ENCODE results near the gene COX5B. TPM values are rescaled to one million over a fixed set of nuclear protein-coding genes. Genes with fewer than 3 reads are reported as not detected.

The COX5B gene
- total and polyA plus RNA-seq, 9 of the 15 experiments (the other 6 are each of a cell fraction or from before 2014, with no cell fraction given): 154 to 1,424 (median 487) TPM

DNA sequence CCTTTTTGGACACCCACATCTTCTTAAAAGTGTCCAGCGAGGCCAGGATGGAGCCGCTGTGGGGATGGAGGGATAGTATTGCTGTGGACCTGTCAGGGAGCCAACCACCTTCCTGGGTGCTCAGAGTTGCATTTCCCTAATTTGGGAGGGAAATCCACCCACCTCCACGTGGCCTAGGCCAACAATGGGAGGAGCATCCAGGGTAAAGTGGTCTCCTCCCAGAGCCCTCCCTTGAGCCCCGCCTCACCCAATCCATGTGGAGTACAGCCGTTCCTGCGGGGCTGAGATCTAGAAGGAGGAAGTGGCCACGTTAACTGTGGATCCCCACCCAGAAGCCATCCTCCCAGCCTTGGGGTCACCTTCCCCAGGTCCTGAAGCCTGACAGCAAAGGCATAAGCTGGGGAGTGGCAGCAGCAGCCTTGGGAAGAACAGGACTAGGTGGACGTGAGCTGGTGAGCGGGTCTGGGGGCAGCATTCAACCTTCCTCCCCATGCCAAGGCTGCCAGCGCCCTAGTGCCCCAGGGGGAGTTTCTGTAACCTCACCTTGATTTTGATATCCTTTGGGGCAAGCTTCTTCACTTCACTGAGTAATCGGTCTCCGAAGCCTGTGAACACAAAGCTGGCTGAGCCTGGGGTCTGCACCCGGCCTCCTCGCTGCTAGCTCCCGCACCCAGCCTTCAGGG lies 11.2 kb downstream of the COX5B start:
- no peaks in the 10 kb centered on the region; the same call in 1 of the 2 replicates for H4K20me1 ChIP-seq (replicated peaks; ENCODE audit: control insufficient read depth, insufficient read depth, low read length)
- FAIRE-seq: no peak
- no peak overlapping the region for H2AFZ ChIP-seq (ENCODE audit: low read depth, low read length)
- peak; percentile 29 to 49 (median 38) for DNase-seq (ENCODE audit: extremely low read depth in 1 of 4, low spot score in 3 of 4)
- H3K4me3 ChIP-seq: no peak overlapping the region
- H3K4me1 ChIP-seq (replicated peaks in 1 of 2; ENCODE audit: control insufficient read depth in 2 of 2, insufficient read depth in 2 of 2, low read length in 2 of 2): peaks cover 12 to 49% of the 10 kb centered on the region in 2 experiments; a peak in 4 of 5 replicates
- 68% methylated on average over 15 of the region's 15 CpGs for WGBS (ENCODE audit: insufficient coverage, low coverage, missing lambda C conversion rate)
- in situ Hi-C loops (cut with MboI) (no loop called here), intact Hi-C loops (cut with micrococcal nuclease) (no loop called here)
- peaks cover 5% of the 10 kb centered on the region for H3K9me1 ChIP-seq (ENCODE audit: control insufficient read depth, insufficient read depth, low read length)
- no peak overlapping the region for H3K27ac ChIP-seq (ENCODE audit: extremely low read depth, low read depth, low read length)
- POLR2A ChIA-PET: interaction anchor here (0.6 to 1.3 kb wide), 7 partner anchors 8 to 101 kb away, joined by 3 to 8 read pairs (median 3); partner anchors contain the start of gene COX5B
- CTCF ChIA-PET (ENCODE audit: low intra/inter-chr PET ratio): no interaction called here
- no TSS peak for BruUV-seq (replicated peaks)
- H3K36me3 ChIP-seq (ENCODE audit: control insufficient read depth, insufficient read depth, low read length): peaks cover 61% of the 10 kb centered on the region; the same call in 2 of the 3 replicates
- H3K9me3 ChIP-seq (replicated peaks; ENCODE audit: control insufficient read depth, insufficient read depth, low read depth, low read length): no peaks in the 10 kb centered on the region
- no peaks in the 10 kb centered on the region for H3K27me3 ChIP-seq (ENCODE audit: control insufficient read depth in 2 of 2, insufficient read depth in 2 of 2, low read length in 2 of 2)
- no peak overlapping the region for H3K4me2 ChIP-seq (ENCODE audit: insufficient read depth, low read length)
- peaks cover 23% of the 10 kb centered on the region for H3K79me2 ChIP-seq (ENCODE audit: control insufficient read depth, insufficient read depth, low read length)
- peak overlapping the region in 1 of 2 experiments; percentile 60; a peak in 2 of 4 replicates for H3K9ac ChIP-seq (ENCODE audit: insufficient read depth in 1 of 2, low read depth in 2 of 2, low read length in 2 of 2)
- TF ChIP-seq L3MBTL2 (IDR thresholded peaks at IDR 0.05) (peak; percentile 48; the same call in 1 of the 2 replicates), MAX (CRISPR knock-in tag; IDR thresholded peaks at IDR 0.05) (peak; percentile 34; the same call in 1 of the 2 replicates), SPI1 (IDR thresholded peaks at IDR 0.05; ENCODE audit: borderline replicate concordance, low read depth, low read length) (peak; percentile 84), MYC (IDR thresholded peaks at IDR 0.05; ENCODE audit: low read depth, low read length) (peak; percentile 25; the same call in 1 of the 2 replicates), MYC (CRISPR knock-in tag; IDR thresholded peaks at IDR 0.05; ENCODE audit: borderline replicate concordance, low read depth) (no peak), MXI1 (IDR thresholded peaks at IDR 0.05; ENCODE audit: low read depth, low read length) (no peak), POLR2A (conservative IDR thresholded peaks at IDR 0.05) (no peak), USF1 (CRISPR knock-in tag; IDR thresholded peaks at IDR 0.05) (peak; percentile 35; the same call in 1 of the 2 replicates), E2F6 (IDR thresholded peaks at IDR 0.05; ENCODE audit: borderline replicate concordance in 1 of 2, extremely low read depth in 1 of 2, insufficient read depth in 1 of 2, insufficient read length in 1 of 2, low read depth in 1 of 2, low read length in 1 of 2, poor library complexity in 1 of 2, severe bottlenecking in 1 of 2) (peak; percentile 58 to 75), MNT (conservative IDR thresholded peaks at IDR 0.05) (peak; percentile 40 to 41; a peak in 1 of 4 replicates)
- TF ChIP-seq, protein P1, sequence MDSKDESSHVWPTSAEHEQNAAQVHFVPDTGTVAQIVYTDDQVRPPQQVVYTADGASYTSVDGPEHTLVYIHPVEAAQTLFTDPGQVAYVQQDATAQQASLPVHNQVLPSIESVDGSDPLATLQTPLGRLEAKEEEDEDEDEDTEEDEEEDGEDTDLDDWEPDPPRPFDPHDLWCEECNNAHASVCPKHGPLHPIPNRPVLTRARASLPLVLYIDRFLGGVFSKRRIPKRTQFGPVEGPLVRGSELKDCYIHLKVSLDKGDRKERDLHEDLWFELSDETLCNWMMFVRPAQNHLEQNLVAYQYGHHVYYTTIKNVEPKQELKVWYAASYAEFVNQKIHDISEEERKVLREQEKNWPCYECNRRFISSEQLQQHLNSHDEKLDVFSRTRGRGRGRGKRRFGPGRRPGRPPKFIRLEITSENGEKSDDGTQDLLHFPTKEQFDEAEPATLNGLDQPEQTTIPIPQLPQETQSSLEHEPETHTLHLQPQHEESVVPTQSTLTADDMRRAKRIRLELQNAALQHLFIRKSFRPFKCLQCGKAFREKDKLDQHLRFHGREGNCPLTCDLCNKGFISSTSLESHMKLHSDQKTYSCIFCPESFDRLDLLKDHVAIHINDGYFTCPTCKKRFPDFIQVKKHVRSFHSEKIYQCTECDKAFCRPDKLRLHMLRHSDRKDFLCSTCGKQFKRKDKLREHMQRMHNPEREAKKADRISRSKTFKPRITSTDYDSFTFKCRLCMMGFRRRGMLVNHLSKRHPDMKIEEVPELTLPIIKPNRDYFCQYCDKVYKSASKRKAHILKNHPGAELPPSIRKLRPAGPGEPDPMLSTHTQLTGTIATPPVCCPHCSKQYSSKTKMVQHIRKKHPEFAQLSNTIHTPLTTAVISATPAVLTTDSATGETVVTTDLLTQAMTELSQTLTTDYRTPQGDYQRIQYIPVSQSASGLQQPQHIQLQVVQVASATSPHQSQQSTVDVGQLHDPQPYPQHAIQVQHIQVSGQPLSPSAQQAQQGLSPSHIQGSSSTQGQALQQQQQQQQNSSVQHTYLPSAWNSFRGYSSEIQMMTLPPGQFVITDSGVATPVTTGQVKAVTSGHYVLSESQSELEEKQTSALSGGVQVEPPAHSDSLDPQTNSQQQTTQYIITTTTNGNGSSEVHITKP (IDR thresholded peaks at IDR 0.05; ENCODE audit: partially characterized antibody): peak; percentile 68
- ATAC-seq: peak; percentile 21

Measured in K562 (cell line).